ENCODE data around the gene ARHGAP26.
A peak's percentile ranks its signal among the peaks of the same experiment; 100 is the strongest.

- TF ChIP-seq POLR2A (IDR thresholded peaks at IDR 0.05) (no peak), POLR2AphosphoS5 (IDR thresholded peaks at IDR 0.05) (peak in 1 of 3 donors; percentile 29)
- TF ChIP-seq, protein P1, sequence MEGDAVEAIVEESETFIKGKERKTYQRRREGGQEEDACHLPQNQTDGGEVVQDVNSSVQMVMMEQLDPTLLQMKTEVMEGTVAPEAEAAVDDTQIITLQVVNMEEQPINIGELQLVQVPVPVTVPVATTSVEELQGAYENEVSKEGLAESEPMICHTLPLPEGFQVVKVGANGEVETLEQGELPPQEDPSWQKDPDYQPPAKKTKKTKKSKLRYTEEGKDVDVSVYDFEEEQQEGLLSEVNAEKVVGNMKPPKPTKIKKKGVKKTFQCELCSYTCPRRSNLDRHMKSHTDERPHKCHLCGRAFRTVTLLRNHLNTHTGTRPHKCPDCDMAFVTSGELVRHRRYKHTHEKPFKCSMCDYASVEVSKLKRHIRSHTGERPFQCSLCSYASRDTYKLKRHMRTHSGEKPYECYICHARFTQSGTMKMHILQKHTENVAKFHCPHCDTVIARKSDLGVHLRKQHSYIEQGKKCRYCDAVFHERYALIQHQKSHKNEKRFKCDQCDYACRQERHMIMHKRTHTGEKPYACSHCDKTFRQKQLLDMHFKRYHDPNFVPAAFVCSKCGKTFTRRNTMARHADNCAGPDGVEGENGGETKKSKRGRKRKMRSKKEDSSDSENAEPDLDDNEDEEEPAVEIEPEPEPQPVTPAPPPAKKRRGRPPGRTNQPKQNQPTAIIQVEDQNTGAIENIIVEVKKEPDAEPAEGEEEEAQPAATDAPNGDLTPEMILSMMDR (IDR thresholded peaks at IDR 0.05 in 8 of 11, conservative IDR thresholded peaks at IDR 0.05 in 3 of 11): no peak
These were observed 430.7 kb downstream of the ARHGAP26 start for GRCh38 chr5:143200781-143201398.
